Left colon (tissue), 2 donors: ENCODE data around the gene ZNF219. TPM values are rescaled to one million over a fixed set of nuclear protein-coding genes. Genes with fewer than 3 reads are reported as not detected.

Experiments used
- total RNA-seq, 2 donors: library from RNA; stranded (reverse); fragmentation: NEBNext Ultra II Directional; extraction: Animal tissue kit (Norgen Biotek cat#: 25700); gene quantifications; one replicate each; pipeline ENCODE4 v1.2.1, GENCODE V29; 2021
- donor health status: DM: no; HTN: no; CAD: no.
- donor health status: DM: yes; HTN: yes; CAD: no.

ZNF219 gene
- total RNA-seq, 2 donors from 2014 or later = 51.1 to 53.7 TPM

Other genes starting within 250 kb of the ZNF219 start
- not detected for gene RNASE3, start 207.3 kb downstream of the ZNF219 start, total RNA-seq
- gene RNASE2, start 143.2 kb downstream of the ZNF219 start, total RNA-seq = under 1 TPM in 1 of 2 donors, not detected in 1; 0.47 TPM
- gene METTL17, start 108.7 kb downstream of the ZNF219 start, total RNA-seq = 10 to 100 TPM; 48.4 to 65.1 TPM
- under 1 TPM; 0.61 to 0.92 TPM for gene SLC39A2, start 99.4 kb downstream of the ZNF219 start, total RNA-seq
- gene NDRG2, start 73.6 kb downstream of the ZNF219 start, total RNA-seq = 100 to 1,000 TPM; 135 to 140 TPM
- under 1 TPM; 0.28 to 0.58 TPM for gene TPPP2, start 68.4 kb downstream of the ZNF219 start, total RNA-seq
- gene RNASE13, start 63.8 kb downstream of the ZNF219 start, total RNA-seq = not detected
- under 1 TPM in 1 of 2 donors, not detected in 1; 0.31 TPM for gene RNASE7, start 56.3 kb downstream of the ZNF219 start, total RNA-seq
- not detected for gene RNASE8, start 40.8 kb downstream of the ZNF219 start, total RNA-seq
- 10 to 100 TPM; 37.2 to 40.8 TPM for gene ARHGEF40, start 28.4 kb downstream of the ZNF219 start, total RNA-seq
- 10 to 100 TPM; 37.5 to 46.8 TPM for gene TMEM253, start 2.4 kb upstream of the ZNF219 start, total RNA-seq
- not detected for gene OR5AU1, start 57.4 kb upstream of the ZNF219 start, total RNA-seq
- 100 to 1,000 TPM; 251 to 271 TPM for gene HNRNPC, start 170.8 kb upstream of the ZNF219 start, total RNA-seq
- gene RPGRIP1, start 181.4 kb upstream of the ZNF219 start, total RNA-seq = under 1 TPM in 1 of 2 donors, not detected in 1; 0.17 TPM